LNCaP clone FGC (cell line): ENCODE measurements around the gene SPATA25.

Experiments used
- DNase-seq: peaks from one replicate; pipeline ENCODE4 v3.0.0-alpha.2; 2011; ENCODE audit warnings: low read depth
- H3K4me3 ChIP-seq: 2 replicates; pipeline ENCODE4 v1.5.1; 2011; ENCODE audit warnings: mild to moderate bottlenecking, low read depth, low read length, control low read depth
- CTCF ChIP-seq: IDR thresholded peaks from 2 replicates; pipeline ENCODE4 v1.5.1; 2012; ENCODE audit warnings: mild to moderate bottlenecking; ENCODE audit not compliant: control insufficient read depth, insufficient read depth; ENCODE audit errors: extremely low read depth

The SPATA25 gene

DNA sequence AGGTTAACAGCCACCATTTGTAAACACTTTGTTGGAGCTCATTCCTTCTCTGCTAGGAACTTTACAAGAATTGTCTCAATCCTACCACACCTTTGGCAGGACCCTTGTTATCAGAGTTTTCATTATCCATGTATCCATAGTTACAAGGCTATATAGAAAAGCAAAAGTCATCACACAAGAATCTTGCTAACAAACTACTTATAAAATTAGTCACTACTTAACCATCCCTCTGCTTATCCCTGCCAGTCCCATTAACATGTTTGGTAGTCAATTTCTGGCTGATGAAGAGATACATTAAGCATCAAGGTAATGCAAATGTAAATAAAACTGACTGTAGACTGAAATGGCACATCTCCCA, 19.6 kb downstream of the SPATA25 start:
- no peak for TF ChIP-seq CTCF
- DNase-seq, result no peak
- H3K4me3 ChIP-seq, result no peak overlapping the region

GRCh38 chr20:45867136-45867818, 20.1 kb downstream of the SPATA25 start:
- no peak for DNase-seq
- no peak overlapping the region for H3K4me3 ChIP-seq
- no peak for TF ChIP-seq CTCF

DNA sequence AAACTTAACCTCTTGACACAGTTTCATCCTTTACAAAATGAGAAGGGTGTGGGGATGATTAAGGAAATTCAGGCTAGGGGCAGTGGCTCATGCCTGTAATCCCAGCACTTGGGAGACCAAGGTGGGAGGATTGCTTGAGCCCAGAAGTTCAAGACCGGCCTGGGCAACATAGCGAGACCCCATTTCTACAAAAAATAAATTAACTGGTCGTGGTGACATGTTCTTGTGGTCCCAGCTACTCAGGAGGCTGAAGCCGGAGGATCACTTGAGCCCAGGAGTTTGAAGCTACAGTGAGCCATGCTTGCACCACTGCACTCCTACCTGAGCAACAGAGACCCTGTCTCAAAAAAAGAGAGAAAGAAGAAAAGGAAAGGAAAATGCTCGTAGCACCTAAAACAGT, 21.0 kb downstream of the SPATA25 start:
- TF ChIP-seq CTCF, result no peak
- no peak for DNase-seq
- H3K4me3 ChIP-seq, result no peak overlapping the region

DNA sequence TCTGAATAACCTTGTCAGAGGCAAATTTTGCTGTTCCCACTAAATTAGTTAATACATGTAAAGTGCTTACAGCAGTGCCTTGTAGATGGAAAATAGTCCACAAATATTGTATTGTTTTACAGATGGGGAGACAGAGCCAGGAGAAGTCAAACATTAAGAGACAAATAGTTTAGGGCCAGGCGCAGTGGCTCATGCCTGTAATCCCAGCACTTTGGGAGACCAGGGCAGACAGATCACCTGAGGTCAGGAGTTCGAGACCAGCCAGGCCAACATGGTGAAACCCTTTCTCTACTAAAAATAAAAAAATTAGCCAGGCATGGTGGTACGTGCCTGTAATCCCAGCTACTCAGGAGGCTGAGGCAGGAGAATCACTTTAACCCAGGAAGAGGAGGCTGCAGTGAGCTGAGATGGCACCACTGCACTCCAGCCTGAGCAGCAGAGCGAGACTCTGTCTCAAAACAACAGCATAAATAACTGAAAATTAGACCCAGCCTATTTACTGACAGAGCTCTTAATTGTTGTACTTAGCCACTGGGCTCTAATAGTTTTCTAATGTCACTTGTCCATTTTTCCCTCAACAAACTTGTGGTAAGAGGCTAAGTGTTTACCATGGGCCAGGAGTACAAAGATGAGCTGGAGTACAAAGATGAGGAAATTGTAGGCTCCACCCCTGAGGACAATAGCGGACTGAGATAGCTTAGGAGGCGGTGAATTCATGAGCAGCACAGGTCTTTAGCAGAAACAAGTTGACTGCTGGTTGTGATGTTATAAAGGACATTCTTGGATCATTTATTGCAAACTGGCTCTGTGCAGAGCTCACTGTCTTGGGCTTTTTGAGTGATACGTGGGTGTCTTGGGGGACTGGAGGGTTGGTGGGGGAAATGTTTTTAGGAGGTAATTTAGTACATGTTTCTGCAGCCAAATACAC, 23.6 kb downstream of the SPATA25 start:
- no peak for TF ChIP-seq CTCF
- no peak overlapping the region for H3K4me3 ChIP-seq
- DNase-seq, result no peak

- TF ChIP-seq CTCF, result no peak
- H3K4me3 ChIP-seq, result no peak overlapping the region
- DNase-seq, result no peak
Measured at GRCh38 chr20:45861221-45862075, 26.0 kb downstream of the SPATA25 start.

DNA sequence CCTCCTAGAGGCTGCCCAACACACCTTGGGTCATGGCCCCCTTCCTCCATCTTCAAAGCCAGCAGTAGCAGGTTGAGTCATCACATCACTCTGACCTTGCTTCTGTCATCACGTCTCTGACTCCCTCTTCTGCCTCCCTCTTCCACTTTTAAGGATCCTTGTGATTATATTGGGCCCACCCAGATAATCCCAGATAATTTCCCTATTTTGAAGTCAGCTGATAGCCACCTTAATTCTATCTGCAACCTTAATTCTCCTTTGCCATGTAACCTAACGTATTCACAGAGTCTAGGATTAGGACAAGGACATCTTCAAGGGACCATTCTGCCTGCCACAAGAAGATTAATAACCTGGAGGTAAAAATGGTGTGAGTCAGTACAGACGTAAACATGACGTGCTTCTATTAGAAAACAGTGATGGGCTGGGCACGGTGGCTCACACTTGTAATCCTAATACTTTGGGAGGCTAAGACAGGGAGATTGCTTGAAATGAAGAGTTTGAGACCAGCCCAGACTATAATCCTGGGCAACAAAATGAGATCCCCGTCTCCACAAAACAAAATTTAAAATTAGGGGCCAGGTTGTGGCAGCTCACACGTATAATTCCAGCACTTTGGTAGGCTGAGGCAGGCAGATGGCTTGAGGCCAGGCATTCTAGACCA, 26.7 kb downstream of the SPATA25 start:
- H3K4me3 ChIP-seq, result no peak overlapping the region
- no peak for DNase-seq
- no peak for TF ChIP-seq CTCF
